IgD-negative memory B cell (primary cell): ENCODE data around the gene OR2H2. TPM values are rescaled to one million over a fixed set of nuclear protein-coding genes. Genes with fewer than 3 reads are reported as not detected.

Experiments used
- H3K27ac Mint-ChIP-seq, 3 donors: one replicate each; pipeline ENCODE4 v1.8.0; 2020 to 2022; ENCODE audit warnings: mild to moderate bottlenecking in 3 of 3, mixed read lengths in 3 of 3, moderate library complexity in 1 of 3
- H3K27me3 Mint-ChIP-seq: one replicate; pipeline ENCODE4 v1.8.0; 2021; ENCODE audit warnings: mixed read lengths
- H3K36me3 Mint-ChIP-seq: one replicate; pipeline ENCODE4 v1.8.0; 2020; ENCODE audit warnings: mild to moderate bottlenecking, mixed read lengths
- H3K4me1 Mint-ChIP-seq, 3 donors: one replicate each; pipeline ENCODE4 v1.8.0; 2020 to 2022; ENCODE audit warnings: mixed read lengths in 3 of 3, mild to moderate bottlenecking in 1 of 3
- H3K4me3 Mint-ChIP-seq, 4 donors: one replicate each; pipeline ENCODE4 v1.8.0; 2020 to 2022; ENCODE audit warnings: mild to moderate bottlenecking in 4 of 4, mixed read lengths in 4 of 4, moderate library complexity in 3 of 4
- H3K9me3 Mint-ChIP-seq, 3 donors: one replicate each; pipeline ENCODE4 v1.8.0; 2020 to 2021; ENCODE audit warnings: mixed read lengths in 3 of 3, mild to moderate bottlenecking in 1 of 3
- polyA plus RNA-seq: library from polyadenylated mRNA; unstranded; fragments of 300-500 nt; fragmentation: Illumina TruSeq; gene quantifications from one replicate; pipeline ENCODE4 v1.2.3, GENCODE V29; 2021

Gene OR2H2
- polyA plus RNA-seq, 1 donor from 2014 or later, result not detected

GRCh38 chr6:29630315-29630714 lies 45.4 kb downstream of the OR2H2 start:
- Mint-ChIP-seq H3K27me3 (peaks cover 3% of the 10 kb centered on the region), H3K4me3 (peak overlapping the region; percentile 28 to 81 (median 77)), H3K4me1 (peaks cover 27 to 40% (median 28%) of the 10 kb centered on the region in 3 donors), H3K36me3 (peaks cover 1% of the 10 kb centered on the region), H3K9me3 (no peaks in the 10 kb centered on the region), H3K27ac (peak overlapping the region in 1 of 3 donors; percentile 39)

- peaks cover 27 to 43% (median 32%) of the 10 kb centered on the region in 3 donors for H3K4me1 Mint-ChIP-seq
- H3K36me3 Mint-ChIP-seq, result peaks cover 1% of the 10 kb centered on the region
- peaks cover 3% of the 10 kb centered on the region for H3K27me3 Mint-ChIP-seq
- H3K4me3 Mint-ChIP-seq, result peak overlapping the region; percentile 45 to 96 (median 66)
- H3K27ac Mint-ChIP-seq, result peak overlapping the region in 2 of 3 donors; percentile 39 to 44
- no peaks in the 10 kb centered on the region for H3K9me3 Mint-ChIP-seq
Observed at GRCh38 chr6:29631209-29631810, 46.4 kb downstream of the OR2H2 start.

- H3K36me3 Mint-ChIP-seq, result peaks cover 1% of the 10 kb centered on the region
- peak overlapping the region in 2 of 3 donors; percentile 4 to 39 for H3K27ac Mint-ChIP-seq
- H3K9me3 Mint-ChIP-seq, result no peaks in the 10 kb centered on the region
- peak overlapping the region; percentile 81 to 96 (median 93) for H3K4me3 Mint-ChIP-seq
- peaks cover 3% of the 10 kb centered on the region for H3K27me3 Mint-ChIP-seq
- H3K4me1 Mint-ChIP-seq, result peaks cover 30 to 45% (median 31%) of the 10 kb centered on the region in 3 donors
Observed at GRCh38 chr6:29631860-29632731, 47.2 kb downstream of the OR2H2 start.

GRCh38 chr6:29632789-29633533 lies 48.0 kb downstream of the OR2H2 start, which contains the start of gene GABBR1:
Gene GABBR1 (minus strand): TSS chr6:29633183. CDS start chr6:29632385, 798 bp downstream.
- Mint-ChIP-seq H3K27me3 (peaks cover 3% of the 10 kb centered on the region), H3K4me3 (peak within 1 kb of the TSS; percentile 90 to 96 (median 94)), H3K27ac (peak within 1 kb of the TSS; percentile 39 to 96 (median 86)), H3K4me1 (peaks cover 32 to 46% (median 35%) of the 10 kb centered on the region in 3 donors), H3K9me3 (no peaks in the 10 kb centered on the region), H3K36me3 (peaks cover 1% of the 10 kb centered on the region)

- no peaks in the 10 kb centered on the region for H3K9me3 Mint-ChIP-seq
- peak overlapping the region; percentile 89 to 96 (median 94) for H3K4me3 Mint-ChIP-seq
- peaks cover 30 to 44% (median 35%) of the 10 kb centered on the region in 3 donors for H3K4me1 Mint-ChIP-seq
- peak overlapping the region; percentile 25 to 96 (median 86) for H3K27ac Mint-ChIP-seq
- H3K27me3 Mint-ChIP-seq, result peaks cover 1% of the 10 kb centered on the region
- H3K36me3 Mint-ChIP-seq, result peaks cover 1% of the 10 kb centered on the region
Observed at GRCh38 chr6:29633534-29633905, 48.6 kb downstream of the OR2H2 start.

- Mint-ChIP-seq H3K9me3 (no peaks in the 10 kb centered on the region), H3K27me3 (peaks cover 2% of the 10 kb centered on the region), H3K27ac (no peak overlapping the region), H3K36me3 (no peaks in the 10 kb centered on the region), H3K4me3 (peak overlapping the region in 1 of 4 donors; percentile 53), H3K4me1 (peaks cover 27 to 34% (median 28%) of the 10 kb centered on the region in 3 donors)
Observed at GRCh38 chr6:29637247-29637646, 52.3 kb downstream of the OR2H2 start.

Other genes with a start within 250 kb of the OR2H2 start
- not detected for gene OR5V1, start 216.3 kb upstream of the OR2H2 start, polyA plus RNA-seq
- not detected for gene OR12D3, start 209.8 kb upstream of the OR2H2 start, polyA plus RNA-seq
- gene OR12D2, start 189.5 kb upstream of the OR2H2 start, polyA plus RNA-seq, result not detected
- gene OR12D1, start 170.2 kb upstream of the OR2H2 start, polyA plus RNA-seq, result not detected
- not detected for gene OR10C1, start 145.8 kb upstream of the OR2H2 start, polyA plus RNA-seq
- not detected for gene OR11A1, start 128.1 kb upstream of the OR2H2 start, polyA plus RNA-seq
- not detected for gene OR2H1, start 128.0 kb upstream of the OR2H2 start, polyA plus RNA-seq
- gene MAS1L, start 97.2 kb upstream of the OR2H2 start, polyA plus RNA-seq, result not detected
- not detected for gene UBD, start 25.4 kb upstream of the OR2H2 start, polyA plus RNA-seq
- gene GABBR1, start 48.1 kb downstream of the OR2H2 start, polyA plus RNA-seq, result 6.8 TPM
- not detected for gene MOG, start 72.0 kb downstream of the OR2H2 start, polyA plus RNA-seq
- gene ZFP57, start 96.0 kb downstream of the OR2H2 start, polyA plus RNA-seq, result 1.3 TPM
- 393 TPM for gene HLA-F, start 138.3 kb downstream of the OR2H2 start, polyA plus RNA-seq
- gene HLA-G, start 242.7 kb downstream of the OR2H2 start, polyA plus RNA-seq, result 3.5 TPM